H1 (cell line): ENCODE results near the gene GRID2. TPM values are rescaled to one million over a fixed set of nuclear protein-coding genes. Genes with fewer than 3 reads are reported as not detected.

Experiments used
- CTCF ChIA-PET: fragments of 300-600 bp; sonication (Branson Sonifier 250); formaldehyde crosslinking; loops from one replicate; lab custom pipeline; 2021; ENCODE audit not compliant: partially characterized antibody; lab: Charles Lee
- POLR2A ChIA-PET: fragments of 300-600 bp; sonication (Branson Sonifier 250); formaldehyde crosslinking; loops from one replicate; lab custom pipeline; 2021; ENCODE audit warnings: inconsistent platforms; ENCODE audit not compliant: partially characterized antibody; lab: Charles Lee
- DNase-seq, 2 experiments: peaks; one replicate each; pipeline versions ENCODE4 v3.0.0 to v3.0.0-alpha.2; 2010 to 2022; ENCODE audit warnings: low spot score in 2 of 2, low read depth in 1 of 2, mixed read lengths in 1 of 2
- FAIRE-seq: peaks from 2 replicates; lab custom pipeline; 2011; peaks lifted over from hg19 to GRCh38; lab: Jason Lieb, UNC
- H2AFZ ChIP-seq: 2 replicates; pipeline ENCODE4 v1.8.1; 2012; ENCODE audit warnings: low read length, inconsistent platforms
- H2AK5ac ChIP-seq: 2 replicates; pipeline ENCODE4 v1.6.1; 2013; ENCODE audit warnings: low read depth, low read length
- H2BK120ac ChIP-seq: replicated peaks from 2 replicates; pipeline ENCODE3; 2013; ENCODE audit warnings: low read depth, low read length, inconsistent platforms
- H2BK12ac ChIP-seq: 2 replicates; pipeline ENCODE4 v1.6.1; 2013; ENCODE audit warnings: low read depth, low read length
- H2BK15ac ChIP-seq: 2 replicates; pipeline ENCODE4 v1.6.1; 2013; ENCODE audit warnings: low read length
- H2BK20ac ChIP-seq: 2 replicates; pipeline ENCODE4 v1.6.1; 2013; ENCODE audit warnings: low read length
- H2BK5ac ChIP-seq: 2 replicates; pipeline ENCODE4 v1.6.1; 2013; ENCODE audit warnings: low read depth, low read length
- H3K14ac ChIP-seq: 2 replicates; pipeline ENCODE4 v1.6.1; 2013; ENCODE audit warnings: inconsistent platforms; ENCODE audit not compliant: insufficient read length
- H3K18ac ChIP-seq: 2 replicates; pipeline ENCODE4 v1.6.1; 2013; ENCODE audit warnings: low read length; ENCODE audit errors: extremely low read depth
- H3K23ac ChIP-seq: 2 replicates; pipeline ENCODE4 v1.6.1; 2013; ENCODE audit warnings: inconsistent platforms; ENCODE audit not compliant: insufficient read length
- H3K23me2 ChIP-seq: 2 replicates; pipeline ENCODE4 v1.6.1; 2013; ENCODE audit warnings: low read depth, low read length
- H3K27ac ChIP-seq: 2 replicates; pipeline ENCODE4 v1.6.1; 2011; ENCODE audit warnings: low read depth, low read length, inconsistent platforms
- H3K27me3 ChIP-seq, 4 experiments: replicated peaks in 1 of 4; 1 replicate in 1 of 4; 2 replicates in 3 of 4; pipeline versions ENCODE4 v1.6.1 to v1.8.1; 2011 to 2013; ENCODE audit warnings: low read length in 3 of 4, mild to moderate bottlenecking in 3 of 4, inconsistent platforms in 2 of 4, mixed read lengths in 2 of 4, moderate library complexity in 1 of 4; ENCODE audit not compliant: control insufficient read depth in 3 of 4, insufficient read depth in 3 of 4; ENCODE audit errors: extremely low read depth in 1 of 4
- H3K36me3 ChIP-seq, 4 experiments: 2 replicates each; pipeline versions ENCODE4 v1.6.1 to v1.8.1; 2011 to 2013; ENCODE audit warnings: mild to moderate bottlenecking in 4 of 4, low read length in 3 of 4, moderate library complexity in 2 of 4, control low read depth in 1 of 4, inconsistent platforms in 1 of 4; ENCODE audit not compliant: insufficient read depth in 4 of 4, control insufficient read depth in 2 of 4
- H3K4ac ChIP-seq: replicated peaks from 2 replicates; pipeline ENCODE3; 2013; ENCODE audit warnings: low read length, low read depth, mixed read lengths, inconsistent platforms; ENCODE audit not compliant: insufficient read length
- H3K4me1 ChIP-seq, 4 experiments: replicated peaks in 1 of 4; 1 replicate in 1 of 4; 2 replicates in 3 of 4; pipeline versions ENCODE4 v1.6.1 to v1.8.1; 2011 to 2013; ENCODE audit warnings: low read length in 3 of 4, inconsistent platforms in 2 of 4, mixed read lengths in 1 of 4; ENCODE audit not compliant: insufficient read depth in 4 of 4, control insufficient read depth in 3 of 4
- H3K4me2 ChIP-seq, 2 experiments: 2 replicates each; pipeline versions ENCODE4 v1.6.1 to v1.8.1; 2011 to 2013; ENCODE audit warnings: low read depth in 2 of 2, low read length in 2 of 2, control low read depth in 1 of 2, inconsistent platforms in 1 of 2, mild to moderate bottlenecking in 1 of 2; ENCODE audit not compliant: insufficient read depth in 1 of 2
- H3K4me3 ChIP-seq, 4 experiments: fragments of 200-600, 300-600 bp in 1 of 4; sonication (generic), shearing (Covaris generic), sonication (Bioruptor Twin) in 1 of 4; 2 replicates each; pipeline versions ENCODE4 v1.5.1 to v1.8.1; 2011 to 2016; ENCODE audit warnings: low read length in 4 of 4, low read depth in 3 of 4, control low read depth in 2 of 4, inconsistent platforms in 2 of 4, mild to moderate bottlenecking in 2 of 4, mixed read lengths in 1 of 4, moderate library complexity in 1 of 4; ENCODE audit not compliant: insufficient read depth in 2 of 4; ENCODE audit errors: extremely low read depth in 1 of 4
- H3K56ac ChIP-seq: replicated peaks from 2 replicates; pipeline ENCODE3; 2013; ENCODE audit warnings: low read depth, mild to moderate bottlenecking, mixed read lengths, low read length, inconsistent platforms; ENCODE audit not compliant: insufficient read length
- H3K79me1 ChIP-seq: 2 replicates; pipeline ENCODE4 v1.6.1; 2013; ENCODE audit warnings: low read depth, low read length, control low read depth
- H3K79me2 ChIP-seq, 2 experiments: 2 replicates each; pipeline versions ENCODE4 v1.6.1 to v1.8.1; 2012 to 2013; ENCODE audit warnings: low read length in 2 of 2, mild to moderate bottlenecking in 2 of 2, inconsistent platforms in 1 of 2; ENCODE audit not compliant: insufficient read depth in 2 of 2, control insufficient read depth in 1 of 2
- H3K9ac ChIP-seq, 4 experiments: replicated peaks in 1 of 4; 1 replicate in 1 of 4; 2 replicates in 3 of 4; pipeline versions ENCODE4 v1.6.1 to v1.8.1; 2011 to 2013; ENCODE audit warnings: low read depth in 3 of 4, low read length in 3 of 4, control low read depth in 2 of 4, mild to moderate bottlenecking in 2 of 4, moderate library complexity in 2 of 4, inconsistent platforms in 1 of 4; ENCODE audit errors: extremely low read depth in 1 of 4
- H3K9me3 ChIP-seq, 2 experiments: 2 replicates each; pipeline versions ENCODE4 v1.6.1 to v1.8.1; 2012 to 2013; ENCODE audit warnings: mild to moderate bottlenecking in 2 of 2, moderate library complexity in 2 of 2, control low read depth in 1 of 2, inconsistent platforms in 1 of 2, low read depth in 1 of 2, low read length in 1 of 2, mixed read lengths in 1 of 2; ENCODE audit not compliant: insufficient read depth in 2 of 2
- H4K20me1 ChIP-seq, 2 experiments: replicated peaks in 1 of 2; 2 replicates each; pipeline versions ENCODE3 to v1.8.1; 2011 to 2013; ENCODE audit warnings: inconsistent platforms in 2 of 2, low read length in 2 of 2, mild to moderate bottlenecking in 1 of 2; ENCODE audit not compliant: insufficient read depth in 2 of 2, control insufficient read depth in 1 of 2
- H4K5ac ChIP-seq: 2 replicates; pipeline ENCODE4 v1.6.1; 2013; ENCODE audit warnings: low read length, low read depth, mixed read lengths, inconsistent platforms; ENCODE audit not compliant: insufficient read length
- H4K8ac ChIP-seq: 2 replicates; pipeline ENCODE4 v1.8.0; 2013; ENCODE audit warnings: mild to moderate bottlenecking, moderate library complexity, low read length, inconsistent platforms; ENCODE audit not compliant: insufficient read depth; ENCODE audit errors: extremely low read depth
- H4K91ac ChIP-seq: replicated peaks from 2 replicates; pipeline ENCODE3; 2013; ENCODE audit warnings: low read length, mixed read lengths, inconsistent platforms; ENCODE audit not compliant: insufficient read length
- BRCA1 ChIP-seq: IDR thresholded peaks from 2 replicates; pipeline ENCODE4 v1.6.1; 2012; ENCODE audit warnings: low read depth, low read length, improper control_type of control experiment
- CTBP2 ChIP-seq: IDR thresholded peaks from 2 replicates; pipeline ENCODE4 v1.7.0; 2011; ENCODE audit warnings: borderline replicate concordance, mild to moderate bottlenecking, moderate library complexity, mixed read lengths, low read length; ENCODE audit not compliant: insufficient read depth, insufficient read length
- CTCF ChIP-seq, 3 experiments: IDR thresholded peaks; 1 replicate in 2 of 3; 2 replicates in 1 of 3; pipeline versions ENCODE4 v1.5.1 to v1.6.1; 2011; ENCODE audit warnings: low read length in 3 of 3, mild to moderate bottlenecking in 3 of 3, inconsistent platforms in 2 of 3, low read depth in 1 of 3, moderate library complexity in 1 of 3; ENCODE audit not compliant: insufficient read depth in 1 of 3; ENCODE audit errors: control extremely low read depth in 1 of 3
- HDAC2 ChIP-seq, 2 experiments: fragments of 300-600 bp in 1 of 2; sonication (generic) in 1 of 2; IDR thresholded peaks; 2 replicates each; pipeline ENCODE4 v1.6.1; 2011 to 2012; ENCODE audit warnings: low read depth in 2 of 2, low read length in 2 of 2, mild to moderate bottlenecking in 2 of 2, moderate library complexity in 2 of 2, borderline replicate concordance in 1 of 2, inconsistent platforms in 1 of 2
- KDM1A ChIP-seq: fragments of 200-600, 300-600 bp; sonication (generic); IDR thresholded peaks from 2 replicates; pipeline ENCODE4 v1.7.1; 2016; ENCODE audit warnings: mild to moderate bottlenecking, low read length, borderline replicate concordance
- POLR2A ChIP-seq, 2 experiments: IDR thresholded peaks; 1 replicate in 1 of 2; 2 replicates in 1 of 2; pipeline ENCODE4 v1.6.1; 2011; ENCODE audit warnings: low read depth in 2 of 2, low read length in 2 of 2, mild to moderate bottlenecking in 2 of 2; ENCODE audit errors: control extremely low read depth in 1 of 2
- POLR2AphosphoS5 ChIP-seq: IDR thresholded peaks from 2 replicates; pipeline ENCODE4 v1.6.1; 2011; ENCODE audit warnings: low read depth, low read length
- RBBP5 ChIP-seq: IDR thresholded peaks from 2 replicates; pipeline ENCODE4 v1.7.1; 2012; ENCODE audit warnings: low read depth, mild to moderate bottlenecking, inconsistent platforms, low read length, moderate library complexity, borderline replicate concordance
- RXRA ChIP-seq: IDR thresholded peaks from 2 replicates; pipeline ENCODE4 v1.6.1; 2011; ENCODE audit warnings: low read depth, mild to moderate bottlenecking, low read length, moderate library complexity; ENCODE audit not compliant: insufficient read depth
- SIX5 ChIP-seq: IDR thresholded peaks from 2 replicates; pipeline ENCODE4 v1.6.1; 2011; ENCODE audit warnings: mild to moderate bottlenecking, low read depth, low read length
- TAF1 ChIP-seq: IDR thresholded peaks from 2 replicates; pipeline ENCODE4 v1.6.1; 2011; ENCODE audit warnings: mild to moderate bottlenecking, low read depth, low read length
- TBP ChIP-seq: IDR thresholded peaks from 2 replicates; pipeline ENCODE4 v1.6.1; 2011; ENCODE audit warnings: low read depth, low read length, improper control_type of control experiment
- TCF12 ChIP-seq: IDR thresholded peaks from 2 replicates; pipeline ENCODE4 v1.6.1; 2011; ENCODE audit warnings: low read depth, mild to moderate bottlenecking, low read length
- WGBS, 2 experiments: shearing (Covaris generic) in 1 of 2; methylation state at CpG; one replicate each; pipeline versions ENCODE4 v1.1.6 to v1.1.7; 2013 to 2015; ENCODE audit warnings: low lambda C conversion rate in 2 of 2, mixed read lengths in 2 of 2, inconsistent platforms in 1 of 2, low coverage in 1 of 2, missing lambda C conversion rate in 1 of 2; ENCODE audit not compliant: insufficient replicate concordance in 2 of 2, insufficient coverage in 1 of 2, insufficient read length in 1 of 2; ENCODE audit errors: extremely low coverage in 1 of 2, missing lambda C conversion rate in 1 of 2; 5-methylcytosine and 5-hydroxymethylcytosine counted together
- polyA plus RNA-seq, 7 experiments: library from polyadenylated mRNA; depleted of rRNA in 3 of 7; stranded (reverse) in 5 of 7; unstranded in 2 of 7; fragments of >200 nt in 5 of 7; fragments of 200-250 nt in 2 of 7; gene quantifications; 1 replicate in 5 of 7; 2 replicates in 1 of 7; 4 replicates in 1 of 7; pipeline versions ENCODE4 v1.2.1 to v1.2.3, GENCODE V29; 2011 to 2013; ENCODE audit warnings: missing spikeins in 2 of 7, mixed read lengths in 2 of 7
- total RNA-seq: library from RNA; stranded (reverse); fragmentation: NEBNext Ultra II Directional; extraction: Animal tissue kit (Norgen Biotek cat#: 25700); gene quantifications from 2 replicates; pipeline ENCODE4 v1.2.1, GENCODE V29; 2021

The GRID2 gene
- total and polyA plus RNA-seq, 2 of the 8 experiments (the other 6 are each of a cell fraction or from before 2014, with no cell fraction given): 31.1 to 81.9 TPM

- Histone ChIP-seq H3K36me3 (no peaks in the 10 kb centered on the region), H3K27ac (no peak overlapping the region), H3K79me1 (no peaks in the 10 kb centered on the region), H3K23ac (no peak overlapping the region), H3K14ac (no peak overlapping the region), H3K9ac (no peak overlapping the region), H4K20me1 (no peaks in the 10 kb centered on the region), H3K56ac (no peak overlapping the region), H2AFZ (no peak overlapping the region), H3K27me3 (no peaks in the 10 kb centered on the region), H4K8ac (no peak overlapping the region), H3K9me3 (no peaks in the 10 kb centered on the region), H3K4ac (no peak overlapping the region), H3K4me2 (no peak overlapping the region), H2BK5ac (no peak overlapping the region), H4K5ac (no peak overlapping the region), H3K18ac (no peak overlapping the region), H2BK20ac (no peak overlapping the region), H3K79me2 (no peaks in the 10 kb centered on the region), H2BK15ac (no peak overlapping the region), H2AK5ac (no peak overlapping the region), H3K23me2 (no peaks in the 10 kb centered on the region), H3K4me1 (no peaks in the 10 kb centered on the region), H2BK120ac (no peak overlapping the region), H3K4me3 (no peak overlapping the region), H4K91ac (no peak overlapping the region), H2BK12ac (no peak overlapping the region)
- FAIRE-seq: no peak
- POLR2A ChIA-PET: no interaction called here
- CTCF ChIA-PET: no interaction called here
- no peak for DNase-seq
- 95% methylated on average over 2 of the region's 2 CpGs; no CpG with 5 or more reads in 1 of the 2 experiments for WGBS, 2 experiments
- no peak for TF ChIP-seq BRCA1
- TF ChIP-seq TAF1: no peak
- TF ChIP-seq TCF12: no peak
- TF ChIP-seq HDAC2 (IDR thresholded peaks at IDR 0.05; ENCODE audit: borderline replicate concordance in 1 of 2, low read depth in 2 of 2, low read length in 2 of 2): no peak
- TF ChIP-seq POLR2AphosphoS5: no peak
- TF ChIP-seq TBP: no peak
- no peak for TF ChIP-seq SIX5
- no peak for TF ChIP-seq RBBP5
- TF ChIP-seq POLR2A (IDR thresholded peaks at IDR 0.05; ENCODE audit: control extremely low read depth in 1 of 2, low read depth in 2 of 2, low read length in 2 of 2): no peak
- no peak for TF ChIP-seq CTBP2
- TF ChIP-seq CTCF (IDR thresholded peaks at IDR 0.05; ENCODE audit: control extremely low read depth in 1 of 3, insufficient read depth in 1 of 3, low read depth in 1 of 3, low read length in 3 of 3): no peak
- TF ChIP-seq KDM1A: no peak
- no peak for TF ChIP-seq RXRA
These were observed 985.5 kb downstream of the GRID2 start for GRCh38 chr4:93289241-93289640.
